GM21529 (cell line): ENCODE data around the gene RASA3.

Source experiments
- ATAC-seq: cut with Tn5 transposase; IDR thresholded peaks from one replicate; pipeline ENCODE4 v1.9.1; 2021; ENCODE audit not compliant: unreplicated experiment

Gene RASA3

DNA sequence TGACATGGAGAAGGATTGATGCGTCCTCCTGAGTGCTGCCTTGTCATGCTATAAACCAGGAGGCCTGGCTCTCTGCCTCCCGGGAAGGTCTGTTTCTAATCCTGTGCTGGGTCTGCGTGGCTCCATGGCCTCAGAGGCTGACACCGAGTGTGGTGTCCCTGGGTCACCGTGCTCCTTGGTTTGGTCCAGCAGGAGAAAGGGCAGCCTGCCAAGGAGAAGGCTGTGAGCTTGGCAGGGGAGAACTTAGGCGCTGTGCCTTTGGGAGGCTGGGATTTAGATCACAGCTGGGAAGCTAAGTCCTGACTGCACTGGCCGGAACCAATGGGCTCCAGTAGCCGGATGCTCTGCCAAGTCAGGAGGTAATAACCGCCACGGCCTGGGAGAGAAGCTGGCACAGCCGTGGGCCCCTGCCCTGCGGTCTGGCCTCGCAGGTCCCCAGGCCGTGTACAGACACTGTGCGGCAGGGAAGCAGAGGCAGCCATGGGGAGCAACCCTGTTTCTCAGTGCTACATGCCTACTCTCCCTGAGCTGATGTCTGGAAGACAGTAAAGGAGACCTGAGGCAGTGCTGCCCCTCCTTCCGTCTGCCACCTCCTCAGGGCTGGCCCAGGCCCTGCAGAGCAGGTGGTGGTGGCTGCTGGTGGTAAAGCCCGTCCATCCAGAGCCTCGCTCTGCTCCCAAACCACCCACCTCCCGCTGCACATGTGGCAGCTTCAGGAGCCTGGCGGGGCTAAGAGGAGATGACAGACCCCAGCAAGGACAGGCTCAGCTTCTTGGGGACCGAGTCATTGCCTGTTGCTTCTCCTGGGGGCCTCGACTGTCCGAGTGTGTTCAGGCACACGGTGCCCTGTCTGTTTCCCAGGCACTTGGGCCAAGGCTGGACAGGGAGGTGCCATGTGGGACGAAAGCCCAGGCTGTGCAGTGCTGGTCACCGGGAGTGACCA lies 203.5 kb downstream of the RASA3 start:
- ATAC-seq = no peak
